Fibroblast of lung (primary cell): ENCODE results near the gene MARK3. TPM values are rescaled to one million over a fixed set of nuclear protein-coding genes. Genes with fewer than 3 reads are reported as not detected.

Experiments
- DNase-seq, 2 donors: peaks; one replicate each; pipeline versions ENCODE4 v3.0.0 to v3.0.0-alpha.2; 2010; ENCODE audit warnings: low read depth in 2 of 2
- H2AFZ ChIP-seq: 2 replicates; pipeline ENCODE4 v1.5.1; 2012; ENCODE audit warnings: low read length, control low read depth, inconsistent platforms
- H3K27ac ChIP-seq: 2 replicates; pipeline ENCODE4 v1.5.1; 2011; ENCODE audit warnings: low read length, control low read depth; ENCODE audit not compliant: insufficient read depth
- H3K27me3 ChIP-seq: 2 replicates; pipeline ENCODE4 v1.5.1; 2011; ENCODE audit warnings: mild to moderate bottlenecking, low read length; ENCODE audit not compliant: control insufficient read depth, insufficient read depth
- H3K36me3 ChIP-seq: 2 replicates; pipeline ENCODE4 v1.5.1; 2011; ENCODE audit warnings: low read length; ENCODE audit not compliant: control insufficient read depth, insufficient read depth
- H3K4me1 ChIP-seq: 2 replicates; pipeline ENCODE4 v1.5.1; 2011; ENCODE audit warnings: low read length; ENCODE audit not compliant: control insufficient read depth, insufficient read depth; ENCODE audit errors: extremely low read depth
- H3K4me2 ChIP-seq: 2 replicates; pipeline ENCODE4 v1.5.1; 2011; ENCODE audit warnings: low read length, control low read depth; ENCODE audit not compliant: insufficient read depth; ENCODE audit errors: extremely low read depth
- H3K4me3 ChIP-seq, 4 experiments: fragments of 200-600 bp in 1 of 4; sonication (generic) in 1 of 4; replicated peaks in 1 of 4; 2 replicates each; pipeline ENCODE4 v1.5.1; 2011 to 2016; ENCODE audit warnings: low read length in 4 of 4, low read depth in 3 of 4, mild to moderate bottlenecking in 3 of 4, control low read depth in 2 of 4, inconsistent platforms in 1 of 4, mixed read lengths in 1 of 4; ENCODE audit not compliant: insufficient read depth in 1 of 4; ENCODE audit errors: control extremely low read depth in 1 of 4
- H3K79me2 ChIP-seq: 2 replicates; pipeline ENCODE4 v1.5.1; 2012; ENCODE audit warnings: mild to moderate bottlenecking, low read length, inconsistent platforms; ENCODE audit not compliant: control insufficient read depth, insufficient read depth
- H3K9ac ChIP-seq: 2 replicates; pipeline ENCODE4 v1.5.1; 2011; ENCODE audit warnings: mild to moderate bottlenecking, low read length, control low read depth; ENCODE audit not compliant: insufficient read depth
- H3K9me3 ChIP-seq: 2 replicates; pipeline ENCODE4 v1.5.1; 2012; ENCODE audit warnings: low read depth, low read length; ENCODE audit not compliant: control insufficient read depth, insufficient read depth
- H4K20me1 ChIP-seq: 2 replicates; pipeline ENCODE4 v1.5.1; 2011; ENCODE audit warnings: low read length; ENCODE audit not compliant: control insufficient read depth, insufficient read depth; ENCODE audit errors: extremely low read depth
- EZH2 ChIP-seq: IDR thresholded peaks from 2 replicates; pipeline ENCODE4 v1.5.1; 2012; ENCODE audit warnings: low read length, control low read depth, mild to moderate bottlenecking; ENCODE audit errors: missing control alignments
- polyA plus RNA-seq, 2 donors: library from polyadenylated mRNA; depleted of rRNA in 1 of 2; stranded (reverse) in 1 of 2; unstranded in 1 of 2; fragments of >200 nt; gene quantifications; 2 replicates each; pipeline ENCODE4 v1.2.1, GENCODE V29; 2011 to 2012; ENCODE audit warnings: missing spikeins in 1 of 2
- total RNA-seq: library from RNA; depleted of rRNA; stranded (reverse); fragments of >200 nt; gene quantifications from 2 replicates; pipeline ENCODE4 v1.2.1, GENCODE V29; 2014
- TF ChIP-seq, protein P1 (sequence below), 2 donors: IDR thresholded peaks in 1 of 2; conservative IDR thresholded peaks in 1 of 2; 1 replicate in 1 of 2; 2 replicates in 1 of 2; pipeline ENCODE4 v1.5.1; 2011 to 2012; ENCODE audit warnings: low read length in 2 of 2, control low read depth in 1 of 2, inconsistent platforms in 1 of 2, low read depth in 1 of 2, mild to moderate bottlenecking in 1 of 2

MARK3 gene
- total and polyA plus RNA-seq, 2 donors (not counting 1 experiment from before 2014, with no cell fraction given) = 76.0 to 119 TPM

DNA sequence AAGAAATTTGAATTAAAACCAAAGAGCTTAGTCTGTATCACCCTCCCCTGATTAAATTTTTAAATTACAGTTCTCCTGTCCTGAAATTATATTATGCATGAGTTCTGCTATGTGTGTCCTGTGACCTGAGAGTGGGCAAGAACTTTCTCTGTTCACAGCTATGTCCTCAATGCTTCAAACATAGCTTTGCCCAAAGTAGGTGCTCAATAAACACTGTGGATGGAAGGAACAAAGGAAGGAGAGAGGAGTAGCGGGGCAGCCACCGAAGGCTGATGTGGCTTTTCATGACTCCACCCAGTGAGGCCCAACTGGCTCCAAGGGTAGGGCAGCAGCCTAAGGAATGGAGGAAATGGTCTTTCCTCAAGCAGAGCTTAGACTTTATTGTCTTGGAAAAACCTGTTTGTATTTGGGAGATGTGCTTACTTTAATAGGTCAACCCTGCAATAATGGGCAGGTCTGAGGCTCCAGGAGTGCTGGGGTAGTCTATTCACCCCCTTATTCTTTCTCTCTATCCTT lies 7.6 kb upstream of the MARK3 start:
- Histone ChIP-seq H3K9ac (no peak overlapping the region), H3K4me2 (no peak overlapping the region), H2AFZ (no peak overlapping the region), H4K20me1 (no peaks in the 10 kb centered on the region), H3K4me1 (peaks cover 5% of the 10 kb centered on the region), H3K4me3 (no peak overlapping the region), H3K9me3 (no peaks in the 10 kb centered on the region), H3K36me3 (no peaks in the 10 kb centered on the region), H3K27me3 (no peaks in the 10 kb centered on the region), H3K27ac (no peak overlapping the region), H3K79me2 (no peaks in the 10 kb centered on the region)
- no peak for TF ChIP-seq EZH2
- TF ChIP-seq, protein P1, sequence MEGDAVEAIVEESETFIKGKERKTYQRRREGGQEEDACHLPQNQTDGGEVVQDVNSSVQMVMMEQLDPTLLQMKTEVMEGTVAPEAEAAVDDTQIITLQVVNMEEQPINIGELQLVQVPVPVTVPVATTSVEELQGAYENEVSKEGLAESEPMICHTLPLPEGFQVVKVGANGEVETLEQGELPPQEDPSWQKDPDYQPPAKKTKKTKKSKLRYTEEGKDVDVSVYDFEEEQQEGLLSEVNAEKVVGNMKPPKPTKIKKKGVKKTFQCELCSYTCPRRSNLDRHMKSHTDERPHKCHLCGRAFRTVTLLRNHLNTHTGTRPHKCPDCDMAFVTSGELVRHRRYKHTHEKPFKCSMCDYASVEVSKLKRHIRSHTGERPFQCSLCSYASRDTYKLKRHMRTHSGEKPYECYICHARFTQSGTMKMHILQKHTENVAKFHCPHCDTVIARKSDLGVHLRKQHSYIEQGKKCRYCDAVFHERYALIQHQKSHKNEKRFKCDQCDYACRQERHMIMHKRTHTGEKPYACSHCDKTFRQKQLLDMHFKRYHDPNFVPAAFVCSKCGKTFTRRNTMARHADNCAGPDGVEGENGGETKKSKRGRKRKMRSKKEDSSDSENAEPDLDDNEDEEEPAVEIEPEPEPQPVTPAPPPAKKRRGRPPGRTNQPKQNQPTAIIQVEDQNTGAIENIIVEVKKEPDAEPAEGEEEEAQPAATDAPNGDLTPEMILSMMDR (conservative IDR thresholded peaks at IDR 0.05 in 1 of 2, IDR thresholded peaks at IDR 0.05 in 1 of 2; ENCODE audit: low read depth in 1 of 2, low read length in 2 of 2) = no peak
- no peak for DNase-seq

DNA sequence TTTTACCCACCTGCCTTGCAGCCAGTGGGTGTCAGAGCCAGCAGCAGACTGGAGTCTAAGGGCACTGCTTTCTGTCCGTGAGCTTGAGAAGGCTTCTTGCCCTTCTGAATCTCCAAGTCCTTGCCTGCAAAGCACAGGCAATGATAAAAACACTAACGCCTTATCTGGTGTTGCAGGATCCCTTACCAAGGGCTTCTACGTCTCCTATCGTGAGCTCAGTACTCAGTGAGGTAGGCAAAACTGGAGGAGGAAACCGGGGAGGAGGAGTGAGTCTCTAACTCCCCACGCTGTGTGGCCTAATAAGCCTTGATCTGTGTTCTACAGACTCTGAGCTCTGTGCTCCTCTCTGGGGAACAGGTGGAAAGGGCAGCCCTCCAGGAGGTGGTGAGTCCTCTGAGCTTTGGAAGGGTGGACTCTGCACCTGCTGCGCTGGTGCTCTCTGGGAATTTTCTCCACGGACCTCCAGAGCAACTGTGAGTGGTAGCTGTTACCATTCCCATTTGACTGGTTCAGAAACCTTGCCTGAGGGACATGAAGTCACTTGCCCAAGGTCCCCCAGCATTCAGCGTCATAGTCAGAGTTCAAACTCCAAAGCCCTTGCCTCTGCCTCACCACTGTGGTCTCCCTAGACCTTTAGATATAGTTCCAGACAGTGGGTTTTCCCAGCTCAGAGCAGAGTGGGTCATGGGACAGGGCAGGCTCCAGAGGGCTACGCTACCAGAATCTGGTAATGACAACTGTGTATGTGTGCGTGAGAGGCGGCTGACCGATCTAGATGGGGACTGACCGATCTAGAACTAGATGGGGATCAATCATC lies 7.0 kb upstream of the MARK3 start:
- no peak for DNase-seq
- TF ChIP-seq, protein P1 (conservative IDR thresholded peaks at IDR 0.05 in 1 of 2, IDR thresholded peaks at IDR 0.05 in 1 of 2; ENCODE audit: low read depth in 1 of 2, low read length in 2 of 2) = no peak
- TF ChIP-seq EZH2 = no peak
- Histone ChIP-seq H2AFZ (no peak overlapping the region), H3K9me3 (no peaks in the 10 kb centered on the region), H3K27ac (no peak overlapping the region), H3K36me3 (no peaks in the 10 kb centered on the region), H3K4me3 (no peak overlapping the region), H3K79me2 (no peaks in the 10 kb centered on the region), H3K4me2 (no peak overlapping the region), H3K27me3 (no peaks in the 10 kb centered on the region), H4K20me1 (no peaks in the 10 kb centered on the region), H3K4me1 (peaks cover 3% of the 10 kb centered on the region), H3K9ac (no peak overlapping the region)

DNA sequence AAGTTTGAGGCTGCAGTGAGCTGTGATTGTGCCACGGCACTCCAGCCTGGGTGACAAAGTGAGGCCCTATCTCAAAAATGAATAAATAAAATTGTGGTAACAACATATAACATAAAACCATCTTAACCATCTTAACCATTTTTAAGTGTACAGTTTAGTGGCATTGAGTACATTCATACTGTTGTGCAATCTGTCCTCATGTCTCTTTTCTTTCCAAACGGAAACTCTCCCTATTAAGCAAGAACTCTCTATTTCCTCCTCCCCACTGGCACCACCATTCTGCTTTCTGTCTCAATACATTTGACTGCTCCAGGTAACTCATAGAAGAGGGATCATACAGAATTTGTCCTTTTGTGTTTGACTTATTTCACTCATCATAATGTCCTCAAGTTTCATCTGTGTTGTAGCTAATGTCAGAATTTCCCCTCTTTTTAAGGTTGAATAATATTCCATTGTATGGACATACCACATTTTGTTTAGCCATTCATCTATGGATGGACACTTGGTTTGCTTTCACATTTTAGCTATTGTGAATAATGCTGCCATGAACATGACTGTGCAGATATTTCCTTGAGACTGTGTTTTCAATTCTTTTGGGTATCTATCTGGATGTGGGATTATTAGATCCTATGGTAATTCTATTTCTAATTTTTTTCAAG lies 4.4 kb upstream of the MARK3 start:
- Histone ChIP-seq H3K79me2 (peaks cover 6% of the 10 kb centered on the region), H2AFZ (no peak overlapping the region), H4K20me1 (no peaks in the 10 kb centered on the region), H3K4me1 (peaks cover 9% of the 10 kb centered on the region), H3K27me3 (no peaks in the 10 kb centered on the region), H3K27ac (no peak overlapping the region), H3K4me2 (no peak overlapping the region), H3K9me3 (no peaks in the 10 kb centered on the region), H3K36me3 (no peaks in the 10 kb centered on the region), H3K9ac (no peak overlapping the region), H3K4me3 (no peak overlapping the region)
- DNase-seq = no peak
- TF ChIP-seq, protein P1 (conservative IDR thresholded peaks at IDR 0.05 in 1 of 2, IDR thresholded peaks at IDR 0.05 in 1 of 2; ENCODE audit: low read depth in 1 of 2, low read length in 2 of 2) = no peak
- TF ChIP-seq EZH2 = no peak
